ENCODE results near the gene ASAH2B.
"Not testable (repeated sequence)": the region's sequence is repeated elsewhere in the genome, so short reads cannot be mapped to it uniquely, and the experiment has no call there.

- not testable (repeated sequence) for TF ChIP-seq CTCF, MAX, MYC (IDR thresholded peaks at IDR 0.05; ENCODE audit: low read depth, low read length)
Observed at GRCh38 chr10:50706006-50706405, 33.7 kb upstream of the ASAH2B start.

All from NB4 (cell line).